CD4-positive, alpha-beta T cell treated with Interleukin-17A for 1 hour (primary cell): ENCODE results near the gene MT1H.
"Not testable (repeated sequence)": the region's sequence is repeated elsewhere in the genome, so short reads cannot be mapped to it uniquely, and the experiment has no call there.

ENCODE experiments used
- DNase-seq: peaks from one replicate; pipeline ENCODE4 v3.0.0-alpha.2; 2020

Gene MT1H

GRCh38 chr16:56665286-56666261 lies 4.0 kb upstream of the MT1H start:
- not testable (repeated sequence) for DNase-seq

GRCh38 chr16:56667581-56668571 lies 1.7 kb upstream of the MT1H start, which contains the start of gene MT1G:
Gene MT1G (minus strand): TSS chr16:56668065. CDS start chr16:56667993, 72 bp downstream.
- DNase-seq: no peak

- DNase-seq: no peak
Observed at GRCh38 chr16:56669840-56670619, 416 bp downstream of the MT1H start.

- DNase-seq: no peak
Observed at GRCh38 chr16:56670620-56670934, 963 bp downstream of the MT1H start.

GRCh38 chr16:56671691-56672090 lies 2.1 kb downstream of the MT1H start:
- DNase-seq: not testable (repeated sequence)

GRCh38 chr16:56672171-56672570 lies 2.6 kb downstream of the MT1H start:
- not testable (repeated sequence) for DNase-seq

- DNase-seq: no peak
Observed at GRCh38 chr16:56672761-56673536, 3.3 kb downstream of the MT1H start.

- DNase-seq: peak; percentile 31
Observed at GRCh38 chr16:56673921-56674320, 4.3 kb downstream of the MT1H start.

GRCh38 chr16:56674570-56674969 lies 5.0 kb downstream of the MT1H start:
- not testable (repeated sequence) for DNase-seq

GRCh38 chr16:56675685-56676210 lies 6.1 kb downstream of the MT1H start:
- DNase-seq: peak; percentile 38

GRCh38 chr16:56677474-56677873 lies 7.9 kb downstream of the MT1H start:
- no peak for DNase-seq

GRCh38 chr16:56679078-56679730 lies 9.6 kb downstream of the MT1H start:
- no peak for DNase-seq

- DNase-seq: no peak
Observed at GRCh38 chr16:56679818-56680217, 10.2 kb downstream of the MT1H start.

- peak; percentile 89 for DNase-seq
Observed at GRCh38 chr16:56681939-56682702, 12.5 kb downstream of the MT1H start, which contains the start of gene MT1X. Gene MT1X (plus strand): TSS chr16:56682470. CDS start chr16:56682541, 71 bp downstream.

GRCh38 chr16:56682703-56683397 lies 13.2 kb downstream of the MT1H start:
- DNase-seq: peak; percentile 7

- DNase-seq: no peak
Observed at GRCh38 chr16:56683424-56684172, 14.0 kb downstream of the MT1H start.

GRCh38 chr16:56684256-56684925 lies 14.8 kb downstream of the MT1H start:
- DNase-seq: no peak
